ENCODE data around the gene SLC22A6. TPM values are rescaled to one million over a fixed set of nuclear protein-coding genes. Genes with fewer than 3 reads are reported as not detected.

SLC22A6 gene, protein sequence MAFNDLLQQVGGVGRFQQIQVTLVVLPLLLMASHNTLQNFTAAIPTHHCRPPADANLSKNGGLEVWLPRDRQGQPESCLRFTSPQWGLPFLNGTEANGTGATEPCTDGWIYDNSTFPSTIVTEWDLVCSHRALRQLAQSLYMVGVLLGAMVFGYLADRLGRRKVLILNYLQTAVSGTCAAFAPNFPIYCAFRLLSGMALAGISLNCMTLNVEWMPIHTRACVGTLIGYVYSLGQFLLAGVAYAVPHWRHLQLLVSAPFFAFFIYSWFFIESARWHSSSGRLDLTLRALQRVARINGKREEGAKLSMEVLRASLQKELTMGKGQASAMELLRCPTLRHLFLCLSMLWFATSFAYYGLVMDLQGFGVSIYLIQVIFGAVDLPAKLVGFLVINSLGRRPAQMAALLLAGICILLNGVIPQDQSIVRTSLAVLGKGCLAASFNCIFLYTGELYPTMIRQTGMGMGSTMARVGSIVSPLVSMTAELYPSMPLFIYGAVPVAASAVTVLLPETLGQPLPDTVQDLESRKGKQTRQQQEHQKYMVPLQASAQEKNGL
- polyA plus RNA-seq (2012; ENCODE audit: low read depth, missing spikeins): not detected

DNA sequence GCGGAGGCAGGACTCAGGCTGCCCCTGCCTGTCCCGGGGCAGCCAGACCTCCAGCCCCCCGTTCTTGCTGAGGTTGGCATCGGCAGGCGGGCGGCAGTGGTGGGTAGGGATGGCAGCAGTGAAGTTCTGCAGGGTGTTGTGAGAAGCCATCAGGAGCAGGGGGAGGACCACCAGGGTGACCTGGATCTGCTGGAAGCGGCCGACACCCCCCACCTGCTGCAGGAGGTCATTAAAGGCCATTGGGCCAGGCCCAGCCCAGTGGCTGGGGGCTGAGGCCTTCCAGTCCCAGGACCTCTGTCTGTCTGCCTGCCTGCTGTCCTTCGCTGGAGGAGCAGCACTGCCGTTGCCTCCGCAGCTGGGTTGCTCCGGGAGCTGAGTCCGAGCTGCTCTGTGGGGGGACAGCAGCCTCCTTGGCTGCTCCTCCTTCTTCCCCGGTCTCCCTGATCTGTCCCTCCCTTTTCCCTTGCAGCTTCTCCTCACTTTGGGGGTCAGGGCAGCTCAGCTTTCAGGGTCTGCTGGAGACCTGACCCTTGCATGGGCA, at the start of gene SLC22A6:
Gene SLC22A6 (minus strand): TSS at position 517 of the 541 bp plus-strand sequence. CDS start 277 bp downstream, at position 240.
- TF ChIP-seq PAX5 (IDR thresholded peaks at IDR 0.05; ENCODE audit: insufficient read depth, low read length, severe bottlenecking) (no peak), POU2F2 (IDR thresholded peaks at IDR 0.05; ENCODE audit: low read depth, low read length) (no peak), POLR2AphosphoS5 (IDR thresholded peaks at IDR 0.05; ENCODE audit: low read depth, low read length) (no peak)
- FAIRE-seq: no peak
- no peak for DNase-seq (ENCODE audit: insufficient read length, low spot score)

DNA sequence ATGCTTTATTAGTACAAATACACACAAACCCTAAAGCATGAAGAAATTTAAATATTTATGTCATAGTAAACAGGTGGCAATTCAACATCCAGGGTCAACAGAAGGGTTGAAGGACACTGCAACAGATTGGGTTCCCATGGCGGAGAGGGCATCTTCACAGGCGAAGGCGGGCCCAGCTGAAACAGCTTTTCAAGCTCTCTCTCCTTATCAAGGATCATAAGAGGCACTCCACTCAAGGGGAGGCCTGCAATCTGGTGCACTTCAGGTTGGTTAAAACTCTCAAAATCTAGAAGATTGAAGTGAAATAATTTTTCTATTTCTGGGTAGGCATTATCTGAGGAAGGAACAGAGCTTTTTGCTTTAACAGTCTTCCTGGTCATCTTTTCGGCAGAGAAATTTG, 47.7 kb upstream of the SLC22A6 start:
- DNase-seq (ENCODE audit: insufficient read length, low spot score) (no peak), FAIRE-seq (no peak)
- TF ChIP-seq TAF1 (IDR thresholded peaks at IDR 0.05; ENCODE audit: low read depth, low read length): no peak

DNA sequence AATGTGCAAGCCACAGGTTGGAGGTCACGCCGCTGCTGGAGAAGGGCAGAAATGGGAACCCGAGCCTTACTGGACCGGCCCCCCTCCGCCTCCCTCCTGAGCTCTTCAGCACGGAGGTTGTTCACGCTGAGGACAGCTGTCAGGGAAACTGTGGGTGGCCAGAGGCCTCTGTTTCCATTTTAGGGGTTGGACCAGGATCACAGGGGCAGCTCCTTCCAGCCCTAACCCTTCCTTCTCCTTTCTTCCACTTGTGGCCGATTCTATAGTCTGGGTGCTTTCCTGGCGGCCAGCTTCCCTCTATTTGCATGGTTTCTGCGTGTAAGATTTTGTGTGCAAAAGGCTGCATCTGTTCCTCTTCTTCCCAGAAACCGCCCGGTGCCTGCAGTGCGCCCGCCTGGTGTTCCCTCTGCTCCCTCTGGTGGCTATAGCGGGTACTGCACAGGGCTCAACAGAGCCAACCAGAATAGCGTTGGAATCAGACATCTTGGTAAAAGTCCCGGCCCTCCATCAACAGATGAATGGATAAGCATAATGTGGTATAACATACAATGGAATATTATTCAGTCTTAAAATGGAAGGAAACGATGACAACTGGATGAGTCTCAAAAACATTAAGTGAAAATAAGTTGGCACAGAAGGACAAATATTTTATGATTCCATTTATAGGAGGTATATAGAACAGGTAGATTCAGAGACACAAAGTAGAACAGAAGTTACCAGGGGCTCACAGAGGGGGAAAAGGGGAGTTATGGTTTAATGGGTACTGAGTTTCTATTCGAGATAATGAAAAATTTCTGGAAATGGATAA, 39.3 kb upstream of the SLC22A6 start:
- FAIRE-seq (peak; percentile 97), DNase-seq (ENCODE audit: insufficient read length, low spot score) (peak; percentile 70)
- TF ChIP-seq PAX5 (IDR thresholded peaks at IDR 0.05; ENCODE audit: insufficient read depth, low read length, severe bottlenecking) (no peak), SPI1 (IDR thresholded peaks at IDR 0.05; ENCODE audit: low read depth, low read length) (peak; percentile 9; the same call in 1 of the 2 replicates)

DNA sequence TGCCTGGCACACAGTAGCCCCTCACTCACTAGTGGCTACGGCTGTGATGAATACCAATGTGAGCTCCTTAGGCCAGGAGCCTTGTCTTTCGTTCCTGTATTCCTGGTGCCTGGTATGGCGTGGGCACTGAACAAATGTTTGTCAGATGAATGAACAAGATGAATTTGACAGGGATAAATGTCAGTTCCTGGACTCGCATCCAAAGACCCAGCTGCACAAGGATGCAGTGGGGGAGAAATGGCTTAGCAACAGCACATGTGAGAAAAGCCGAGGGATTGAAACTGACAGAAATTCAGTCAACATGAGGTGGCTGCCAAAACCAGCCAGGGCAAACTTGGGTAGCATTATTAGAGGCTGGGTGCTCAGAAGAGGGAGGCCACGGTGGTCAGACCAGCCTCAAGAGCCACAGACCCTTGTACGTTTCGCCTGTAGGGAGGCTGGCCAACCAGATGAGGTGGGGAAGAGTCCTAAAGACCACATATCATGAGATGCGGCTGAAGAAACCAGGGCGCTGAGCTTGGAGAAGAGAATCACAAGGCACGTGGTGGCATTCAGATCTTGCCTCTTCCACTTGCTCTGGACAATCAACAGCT, 38.6 kb upstream of the SLC22A6 start:
- FAIRE-seq: no peak
- no peak for DNase-seq (ENCODE audit: insufficient read length, low spot score)
- TF ChIP-seq POLR2A (IDR thresholded peaks at IDR 0.05; ENCODE audit: low read depth, low read length) (no peak), POLR2AphosphoS5 (IDR thresholded peaks at IDR 0.05; ENCODE audit: low read depth, low read length) (no peak), SPI1 (IDR thresholded peaks at IDR 0.05; ENCODE audit: low read depth, low read length) (no peak), POU2F2 (IDR thresholded peaks at IDR 0.05; ENCODE audit: low read depth, low read length) (no peak), PAX5 (IDR thresholded peaks at IDR 0.05; ENCODE audit: insufficient read depth, low read length, severe bottlenecking) (no peak), TAF1 (IDR thresholded peaks at IDR 0.05; ENCODE audit: low read depth, low read length) (no peak)

DNA sequence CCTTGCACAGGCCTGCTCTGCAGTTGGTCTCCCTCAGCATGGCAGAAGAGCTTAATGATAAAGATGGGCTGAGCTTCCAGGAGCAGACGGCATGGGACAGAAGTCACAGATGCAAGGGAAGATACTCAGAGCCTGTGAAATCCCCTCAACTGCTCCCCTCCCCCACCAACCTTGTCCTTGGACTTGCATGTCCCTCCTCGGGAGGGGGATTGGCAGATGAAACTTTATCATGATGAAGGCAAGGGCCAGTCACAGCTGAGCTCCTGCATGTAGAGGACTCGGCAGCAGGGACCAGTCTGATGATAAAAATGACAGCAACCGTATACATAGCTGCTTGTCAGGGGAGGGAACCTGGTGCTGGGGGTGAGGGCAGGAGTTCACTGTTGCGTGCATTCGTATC, 37.7 kb upstream of the SLC22A6 start:
- TF ChIP-seq POLR2A (IDR thresholded peaks at IDR 0.05; ENCODE audit: low read depth, low read length): no peak
- TF ChIP-seq PAX5 (IDR thresholded peaks at IDR 0.05; ENCODE audit: insufficient read depth, low read length, severe bottlenecking): no peak
- no peak for TF ChIP-seq POU2F2 (IDR thresholded peaks at IDR 0.05; ENCODE audit: low read depth, low read length)
- TF ChIP-seq TAF1 (IDR thresholded peaks at IDR 0.05; ENCODE audit: low read depth, low read length): no peak
- TF ChIP-seq SPI1 (IDR thresholded peaks at IDR 0.05; ENCODE audit: low read depth, low read length): no peak
- no peak for TF ChIP-seq POLR2AphosphoS5 (IDR thresholded peaks at IDR 0.05; ENCODE audit: low read depth, low read length)
- no peak for DNase-seq (ENCODE audit: insufficient read length, low spot score)
- FAIRE-seq: no peak

DNA sequence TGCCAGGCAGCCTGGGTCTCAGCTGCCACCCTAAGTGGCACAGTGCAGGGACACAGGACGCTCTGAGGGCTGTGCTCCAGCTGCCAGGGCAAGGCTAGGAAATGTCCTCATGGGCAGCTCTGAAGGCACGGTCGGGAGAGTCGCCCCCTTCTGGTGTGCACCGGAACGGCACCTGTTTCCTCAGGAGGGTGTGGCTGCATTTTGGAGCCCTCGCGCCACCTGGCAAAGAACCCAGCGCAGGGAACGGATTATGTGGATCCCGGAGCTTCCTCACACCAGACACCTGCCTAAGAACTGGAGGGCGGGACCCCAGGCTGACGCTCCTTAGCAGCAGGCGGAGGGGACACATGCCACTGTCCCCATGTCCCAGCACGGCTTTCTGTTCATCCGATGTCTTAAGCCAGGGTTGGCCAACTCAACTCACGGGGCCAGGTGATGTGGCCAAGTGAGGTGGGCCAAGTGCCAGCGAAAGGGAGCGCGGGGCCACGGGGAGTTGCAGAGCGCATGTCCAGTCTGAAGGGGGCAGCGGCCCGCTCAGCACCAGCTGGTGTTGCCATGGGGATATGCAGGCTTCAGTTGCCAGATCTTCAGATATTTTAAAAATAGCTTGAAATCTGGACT, 36.0 kb upstream of the SLC22A6 start:
- DNase-seq (ENCODE audit: insufficient read length, low spot score) (no peak), FAIRE-seq (no peak)
- TF ChIP-seq PAX5 (IDR thresholded peaks at IDR 0.05; ENCODE audit: insufficient read depth, low read length, severe bottlenecking): no peak
- TF ChIP-seq POU2F2 (IDR thresholded peaks at IDR 0.05; ENCODE audit: low read depth, low read length): no peak
- TF ChIP-seq POLR2A (IDR thresholded peaks at IDR 0.05; ENCODE audit: low read depth, low read length): no peak
- TF ChIP-seq TAF1 (IDR thresholded peaks at IDR 0.05; ENCODE audit: low read depth, low read length): no peak
- no peak for TF ChIP-seq SPI1 (IDR thresholded peaks at IDR 0.05; ENCODE audit: low read depth, low read length)
- TF ChIP-seq POLR2AphosphoS5 (IDR thresholded peaks at IDR 0.05; ENCODE audit: low read depth, low read length): no peak

DNA sequence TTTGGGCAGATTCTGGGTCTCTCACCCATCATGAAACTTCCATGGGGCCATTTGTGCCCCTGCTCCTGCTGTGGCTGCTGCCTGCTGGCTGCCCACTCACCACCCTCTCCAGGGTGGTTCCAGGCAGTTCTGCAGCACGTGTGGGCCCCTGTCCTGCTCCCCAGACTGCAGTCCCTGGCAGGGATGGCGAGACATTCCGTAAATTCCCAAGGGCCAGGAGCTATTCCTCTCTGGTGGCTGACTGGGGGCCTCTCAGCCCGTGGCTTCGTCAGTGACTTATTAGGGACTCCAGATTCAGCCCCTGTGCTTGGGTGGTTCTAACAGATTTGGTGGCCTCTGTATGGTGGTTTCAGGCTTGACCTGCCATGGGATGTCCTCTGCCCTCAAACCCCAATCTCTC, 34.7 kb upstream of the SLC22A6 start:
- TF ChIP-seq SPI1 (IDR thresholded peaks at IDR 0.05; ENCODE audit: low read depth, low read length) (no peak), POLR2AphosphoS5 (IDR thresholded peaks at IDR 0.05; ENCODE audit: low read depth, low read length) (no peak), POU2F2 (IDR thresholded peaks at IDR 0.05; ENCODE audit: low read depth, low read length) (no peak), PAX5 (IDR thresholded peaks at IDR 0.05; ENCODE audit: insufficient read depth, low read length, severe bottlenecking) (no peak)
- FAIRE-seq: no peak
- DNase-seq (ENCODE audit: insufficient read length, low spot score): no peak

DNA sequence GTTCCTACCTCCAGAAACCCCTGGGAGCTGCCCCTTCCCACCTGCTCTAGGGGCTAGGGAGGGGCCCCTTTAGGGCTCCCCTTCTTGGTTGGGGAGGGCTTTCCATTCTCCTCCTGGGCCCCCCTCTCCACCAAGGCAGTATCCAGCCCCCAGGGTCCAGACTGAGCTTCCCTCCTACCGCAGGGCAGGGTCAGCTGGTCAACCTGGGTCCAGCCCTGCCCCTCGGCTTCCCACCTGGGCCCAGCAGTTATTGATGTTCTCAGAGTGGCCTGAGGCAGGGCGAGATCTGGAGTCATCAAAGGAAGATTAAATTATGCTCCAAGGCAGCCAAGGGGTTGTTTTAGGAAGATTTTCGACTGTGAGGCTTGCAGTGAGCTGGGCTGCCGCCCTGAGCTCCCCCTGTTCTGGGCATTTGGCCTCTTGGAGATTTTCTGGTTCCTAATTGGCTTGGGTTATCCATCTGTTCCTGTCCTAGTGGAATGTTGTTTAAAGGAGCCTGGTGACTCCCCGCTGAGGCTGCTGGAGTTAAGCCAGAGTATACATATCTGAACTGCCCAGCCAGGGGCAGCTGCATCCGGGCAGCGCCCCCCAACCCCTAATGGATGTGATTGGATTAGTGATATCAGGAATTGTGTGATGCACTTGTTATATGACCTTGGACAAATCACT, 32.7 kb upstream of the SLC22A6 start:
- DNase-seq (ENCODE audit: insufficient read length, low spot score): no peak
- FAIRE-seq: no peak
- no peak for TF ChIP-seq PAX5 (IDR thresholded peaks at IDR 0.05; ENCODE audit: insufficient read depth, low read length, severe bottlenecking)
- TF ChIP-seq POLR2AphosphoS5 (IDR thresholded peaks at IDR 0.05; ENCODE audit: low read depth, low read length): no peak
- TF ChIP-seq POU2F2 (IDR thresholded peaks at IDR 0.05; ENCODE audit: low read depth, low read length): no peak
- TF ChIP-seq TAF1 (IDR thresholded peaks at IDR 0.05; ENCODE audit: low read depth, low read length): no peak
- no peak for TF ChIP-seq SPI1 (IDR thresholded peaks at IDR 0.05; ENCODE audit: low read depth, low read length)
- TF ChIP-seq POLR2A (IDR thresholded peaks at IDR 0.05; ENCODE audit: low read depth, low read length): no peak
